ENCODE results near the gene PXT1. TPM values are rescaled to one million over a fixed set of nuclear protein-coding genes. Genes with fewer than 3 reads are reported as not detected.

Gene PXT1
- total RNA-seq, 1 donor, result not detected

DNA sequence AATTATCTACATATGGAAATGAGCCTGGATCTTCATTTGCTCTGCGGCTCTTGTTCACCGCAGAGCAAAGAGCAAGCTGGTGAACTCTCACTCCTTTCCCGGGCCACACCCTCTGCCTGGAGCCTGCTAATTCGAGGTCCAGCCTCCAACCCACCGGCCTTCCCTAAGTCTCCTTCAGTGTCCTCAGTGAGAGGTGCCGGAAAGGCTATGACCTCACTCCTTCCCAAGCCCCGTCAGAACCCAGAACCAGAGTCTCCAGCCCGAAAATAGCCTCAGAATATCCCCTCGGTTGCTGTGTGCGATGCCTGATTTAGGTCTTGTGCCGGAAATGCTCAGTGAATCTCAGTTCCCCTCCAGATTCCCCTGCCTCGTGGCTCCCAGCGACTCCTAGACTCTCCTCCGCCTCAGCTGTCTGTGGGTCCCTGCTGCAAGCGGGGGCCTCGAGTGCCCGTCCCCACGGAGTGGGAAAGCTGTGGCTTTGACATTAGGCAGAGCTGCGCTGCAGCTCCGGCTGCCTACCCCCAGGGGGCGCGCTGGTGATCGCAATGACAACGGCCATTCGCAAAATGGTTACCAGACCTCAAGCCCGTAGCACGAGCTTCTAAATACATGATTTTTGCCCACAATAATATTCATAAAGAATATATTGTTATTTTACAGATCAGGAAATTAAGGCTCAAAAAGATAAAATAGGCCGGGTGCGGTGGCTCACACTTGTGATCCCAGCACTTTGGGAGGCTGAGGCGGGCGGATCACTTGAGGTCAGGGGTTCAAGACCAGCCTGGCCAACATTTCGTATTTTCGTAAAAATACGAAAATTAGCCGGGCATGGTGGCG lies 101.8 kb downstream of the PXT1 start:
- peak; percentile 98 for TF ChIP-seq CTCF (IDR thresholded peaks at IDR 0.05; ENCODE audit: insufficient read depth, low read length)
- DNase-seq (ENCODE audit: low read depth), result peak; percentile 76
- H3K4me3 ChIP-seq (ENCODE audit: low read depth, low read length), result no peak overlapping the region

Small RNA genes lying within 50 kb of the gene (small RNA-seq; reads per million reads assigned to genes)
- gene RN7SL502P, result not detected

Other genes starting within 250 kb of the PXT1 start
- gene BRPF3, start 246.1 kb downstream of the PXT1 start, total RNA-seq (ENCODE audit: low replicate concordance), result 15.3 and 19.1 TPM in 2 replicates
- 0.09 TPM in 1 of 2 replicates, not detected in the other for gene PNPLA1, start 172.8 kb downstream of the PXT1 start, total RNA-seq (ENCODE audit: low replicate concordance)
- gene BNIP5, start 106.0 kb downstream of the PXT1 start, total RNA-seq (ENCODE audit: low replicate concordance), result not detected in 2 replicates
- 0.09 TPM in 1 of 2 replicates, not detected in the other for gene ETV7, start 55.2 kb downstream of the PXT1 start, total RNA-seq (ENCODE audit: low replicate concordance)
- 48.6 and 57.6 TPM in 2 replicates for gene KCTD20, start 146 bp upstream of the PXT1 start, total RNA-seq (ENCODE audit: low replicate concordance)
- gene STK38, start 104.6 kb upstream of the PXT1 start, total RNA-seq (ENCODE audit: low replicate concordance), result 34.3 and 47.7 TPM in 2 replicates
- 181 and 411 TPM in 2 replicates for gene SRSF3, start 151.5 kb upstream of the PXT1 start, total RNA-seq (ENCODE audit: low replicate concordance)
- gene CDKN1A, start 235.9 kb upstream of the PXT1 start, total RNA-seq (ENCODE audit: low replicate concordance), result 246 and 749 TPM in 2 replicates

Measured in fibroblast of the aortic adventitia (primary cell).